Left lung (tissue), 10 donors: Measurements from ENCODE around the gene SH3PXD2A. TPM values are rescaled to one million over a fixed set of nuclear protein-coding genes. Genes with fewer than 3 reads are reported as not detected.

Source experiments
- ATAC-seq: fragments of 200-7000 bp; cut with Tn5 transposase; one replicate; pipeline ENCODE4 v1.9.1; 2020; ENCODE audit warnings: moderate library complexity
- DNase-seq, 4 donors: peaks; one replicate each; pipeline ENCODE4 v3.0.0-alpha.2; 2013 to 2020
- H3K27ac ChIP-seq, 2 donors: fragments of 200-600 bp; sonication (generic) in 1 of 2; one replicate each; pipeline versions ENCODE4 v1.5.0 to v1.8.0; 2020 to 2021
- H3K27me3 ChIP-seq, 2 donors: fragments of 200-600 bp; sonication (generic) in 1 of 2; one replicate each; pipeline versions ENCODE4 v1.5.0 to v1.8.0; 2020 to 2021
- H3K36me3 ChIP-seq, 2 donors: fragments of 200-600 bp; sonication (generic) in 1 of 2; one replicate each; pipeline versions ENCODE4 v1.5.0 to v1.8.0; 2020 to 2021
- H3K4me1 ChIP-seq, 2 donors: fragments of 200-600 bp; one replicate each; pipeline ENCODE4 v1.8.0; 2021
- H3K4me3 ChIP-seq, 2 donors: fragments of 200-600 bp; sonication (generic) in 1 of 2; one replicate each; pipeline versions ENCODE4 v1.5.0 to v1.8.0; 2020 to 2021; ENCODE audit warnings: mild to moderate bottlenecking in 1 of 2
- H3K9me3 ChIP-seq, 2 donors: fragments of 200-600 bp; sonication (generic) in 1 of 2; one replicate each; pipeline versions ENCODE4 v1.5.0 to v1.8.0; 2020 to 2021
- CTCF ChIP-seq, 2 donors: fragments of 200-600 bp; sonication (generic) in 1 of 2; IDR thresholded peaks; one replicate each; pipeline versions ENCODE4 v1.5.0 to v1.8.0; 2021; ENCODE audit warnings: antibody characterized with exemption in 2 of 2
- intact Hi-C, 2 donors: fragments of 100-400 bp; cut with DNase I; formaldehyde crosslinking; loops; one replicate each; pipeline versions ENCODE4 v1.11.2 to v1.14.2; 2022
- polyA plus RNA-seq, 6 donors: library from polyadenylated mRNA; unstranded; fragments of 120-200 nt; gene quantifications; one replicate each; pipeline ENCODE4 v1.2.1, GENCODE V29; 2013; ENCODE audit not compliant: insufficient read length in 6 of 6
- total RNA-seq, 2 donors: library from RNA; stranded (reverse); fragmentation: NEBNext Ultra II Directional; extraction: Animal tissue kit (Norgen Biotek cat#: 25700); gene quantifications; one replicate each; pipeline ENCODE4 v1.2.1, GENCODE V29; 2021
- donor health status: DM: no; HTN: yes; CAD: no.
- donor health status: DM: no; HTN: no; CAD: no.

Gene SH3PXD2A
- total and polyA plus RNA-seq, 8 donors, result 44.8 to 117 (median 91.7) TPM

DNA sequence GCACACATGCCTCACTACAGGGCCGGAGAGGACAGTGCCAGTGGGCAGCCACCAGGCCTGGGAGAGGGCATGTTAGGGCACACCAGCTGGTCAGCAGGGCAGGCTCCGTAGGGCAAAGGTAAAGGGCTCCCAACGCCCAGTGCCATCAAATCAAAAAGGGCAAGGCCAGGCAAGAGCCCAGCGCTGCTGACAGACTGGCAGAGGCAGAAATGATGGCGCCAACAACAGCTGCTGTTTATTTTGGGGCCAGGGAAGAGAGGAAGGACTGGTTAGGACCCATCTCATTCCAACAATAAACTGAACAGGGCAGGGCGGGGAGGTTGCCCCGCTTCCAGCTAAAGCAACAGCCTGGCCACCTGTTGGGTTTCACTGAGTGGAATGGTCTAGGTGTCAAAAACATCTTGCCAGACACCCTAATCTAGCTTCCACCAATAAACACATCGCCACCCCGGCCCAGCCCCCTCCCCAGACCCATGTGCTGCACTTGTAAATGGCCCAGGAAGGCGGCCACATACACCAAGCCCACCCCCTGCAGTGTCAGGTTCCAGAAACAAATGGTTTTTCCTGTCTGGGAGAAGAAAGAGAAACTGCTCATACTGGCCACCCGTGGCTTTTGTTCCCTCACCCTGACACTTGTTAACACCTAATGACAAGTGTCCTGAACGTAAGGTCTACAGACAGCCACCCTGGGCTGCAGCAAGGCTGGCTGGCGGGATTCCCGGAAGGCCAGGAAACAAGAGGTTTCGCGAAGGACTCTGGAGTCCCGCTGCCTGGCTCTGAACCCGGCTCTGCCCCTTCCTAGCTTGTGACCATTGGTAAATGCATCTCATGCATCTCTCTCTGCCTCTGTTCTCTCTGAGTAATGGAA, 15.3 kb downstream of the SH3PXD2A start:
- peak; percentile 82 for ATAC-seq
- intact Hi-C loops, result no loop called here
- Histone ChIP-seq H3K4me3 (no peak overlapping the region), H3K27ac (no peak overlapping the region), H3K4me1 (peaks cover 23 to 43% of the 10 kb centered on the region in 2 donors), H3K9me3 (no peaks in the 10 kb centered on the region), H3K36me3 (no peaks in the 10 kb centered on the region), H3K27me3 (no peaks in the 10 kb centered on the region)
- peak in 2 of 4 donors; percentile 80 to 85 for DNase-seq
- no peak for TF ChIP-seq CTCF (IDR thresholded peaks at IDR 0.05)

DNA sequence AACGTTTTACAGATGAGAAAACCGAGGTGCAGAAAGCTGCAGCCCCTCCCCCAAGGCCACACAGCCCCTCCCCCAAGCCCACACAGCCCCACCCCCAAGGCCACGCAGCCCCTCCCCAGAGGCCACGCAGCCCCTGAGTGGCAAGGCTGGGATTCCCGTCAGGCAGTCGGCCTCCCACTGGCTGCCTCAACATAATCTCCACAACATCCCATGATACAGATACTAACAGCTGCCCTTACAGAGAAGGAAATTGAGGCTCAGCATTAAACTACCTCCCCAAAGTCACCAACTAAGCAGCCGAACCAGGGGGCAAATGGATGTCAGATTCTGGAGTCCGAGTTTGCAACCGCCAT, 15.9 kb downstream of the SH3PXD2A start:
- no peak for ATAC-seq
- no peak for DNase-seq
- H3K27ac ChIP-seq, result no peak overlapping the region
- H3K9me3 ChIP-seq, result no peaks in the 10 kb centered on the region
- intact Hi-C loops, result no loop called here
- no peaks in the 10 kb centered on the region for H3K27me3 ChIP-seq
- TF ChIP-seq CTCF (IDR thresholded peaks at IDR 0.05), result no peak
- no peaks in the 10 kb centered on the region for H3K36me3 ChIP-seq
- peaks cover 29 to 45% of the 10 kb centered on the region in 2 donors for H3K4me1 ChIP-seq
- H3K4me3 ChIP-seq, result no peak overlapping the region

- TF ChIP-seq CTCF (IDR thresholded peaks at IDR 0.05), result no peak
- Histone ChIP-seq H3K27me3 (no peaks in the 10 kb centered on the region), H3K4me1 (peaks cover 33 to 45% of the 10 kb centered on the region in 2 donors), H3K9me3 (no peaks in the 10 kb centered on the region), H3K36me3 (no peaks in the 10 kb centered on the region), H3K27ac (no peak overlapping the region), H3K4me3 (no peak overlapping the region)
- DNase-seq (no peak), ATAC-seq (no peak)
- intact Hi-C loops, result no loop called here
Observed at GRCh38 chr10:103838862-103839518, 16.4 kb downstream of the SH3PXD2A start.

- Histone ChIP-seq H3K27ac (no peak overlapping the region), H3K4me1 (peaks cover 32 to 40% of the 10 kb centered on the region in 2 donors), H3K9me3 (peaks cover 0 to 1% of the 10 kb centered on the region in 2 donors), H3K4me3 (no peak overlapping the region), H3K36me3 (no peaks in the 10 kb centered on the region), H3K27me3 (no peaks in the 10 kb centered on the region)
- intact Hi-C loops, result no loop called here
- no peak for TF ChIP-seq CTCF (IDR thresholded peaks at IDR 0.05)
- DNase-seq, result no peak
- no peak for ATAC-seq
Observed at GRCh38 chr10:103838070-103838395, 17.3 kb downstream of the SH3PXD2A start.

GRCh38 chr10:103837370-103838069, 17.9 kb downstream of the SH3PXD2A start:
- DNase-seq, result no peak

More at GRCh38 chr10:103837370-103838069, 17.9 kb downstream of the SH3PXD2A start:
- no peak for ATAC-seq
- H3K9me3 ChIP-seq, result peaks cover 0 to 6% of the 10 kb centered on the region in 2 donors
- no peaks in the 10 kb centered on the region for H3K36me3 ChIP-seq
- TF ChIP-seq CTCF (IDR thresholded peaks at IDR 0.05), result no peak
- H3K27ac ChIP-seq, result no peak overlapping the region
- H3K27me3 ChIP-seq, result no peaks in the 10 kb centered on the region
- H3K4me1 ChIP-seq, result peaks cover 32 to 39% of the 10 kb centered on the region in 2 donors
- intact Hi-C loops, result no loop called here
- H3K4me3 ChIP-seq, result no peak overlapping the region
